ENCODE measurements around the gene KLF5. TPM values are rescaled to one million over a fixed set of nuclear protein-coding genes. Genes with fewer than 3 reads are reported as not detected.

Gene KLF5
- total and polyA plus RNA-seq, 2 of the 4 experiments (the other 2 are of a cell fraction) = 5.4 to 8.8 TPM

DNA sequence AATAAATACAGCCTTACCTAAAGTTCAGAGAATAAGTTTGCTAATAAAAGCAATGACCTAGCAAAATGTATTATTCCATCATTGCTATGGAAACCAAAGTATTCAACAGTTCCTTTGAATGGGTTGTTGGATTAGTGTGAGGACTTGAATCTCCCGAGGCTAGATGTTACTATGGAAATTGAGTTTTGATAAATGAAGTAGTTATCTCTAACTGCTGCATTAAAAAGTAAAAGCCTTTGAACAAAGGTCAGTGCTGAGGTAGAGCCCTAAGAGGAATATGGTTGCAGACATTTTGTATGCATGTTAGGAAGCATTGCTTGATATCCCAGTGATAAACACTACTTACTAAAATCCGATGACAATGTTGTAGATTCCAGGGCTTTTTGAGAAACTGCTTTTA lies 6.2 kb downstream of the KLF5 start:
- H3K14ac ChIP-seq (replicated peaks; ENCODE audit: low read depth, low read length) = no peak overlapping the region
- no peaks in the 10 kb centered on the region for H3K9me3 ChIP-seq (ENCODE audit: control insufficient read depth, insufficient read depth, low read length)
- H3K23ac ChIP-seq (ENCODE audit: low read depth, low read length) = no peak overlapping the region
- ChIA-PET CTCF (no interaction called here), POLR2A (ENCODE audit: unreplicated experiment) (no interaction called here)
- H4K20me1 ChIP-seq (ENCODE audit: insufficient read depth, low read length) = no peaks in the 10 kb centered on the region
- in situ Hi-C loops (cut with MboI; ENCODE audit: low sequenced_read_pairs) (no loop called here), dilution Hi-C loops (cut with HindIII; ENCODE audit: low sequenced_read_pairs, unreplicated experiment) (no loop called here), intact Hi-C loops (cut with micrococcal nuclease) (no loop called here)
- H3K79me1 ChIP-seq (ENCODE audit: low read depth in 1 of 2, low read length in 2 of 2) = peaks cover 18 to 27% of the 10 kb centered on the region in 2 experiments
- H4K5ac ChIP-seq (ENCODE audit: low read depth, low read length) = no peak overlapping the region
- H3K4ac ChIP-seq (ENCODE audit: low read depth, low read length) = no peak overlapping the region
- no peak overlapping the region for H2BK15ac ChIP-seq (ENCODE audit: low read depth, low read length)
- H2AK9ac ChIP-seq (replicated peaks; ENCODE audit: low read depth, low read length, poor library complexity) = no peak overlapping the region
- H3K9me1 ChIP-seq (ENCODE audit: insufficient read depth, low read length) = no peaks in the 10 kb centered on the region
- no peak overlapping the region for H2AFZ ChIP-seq (replicated peaks; ENCODE audit: low read length, poor library complexity)
- H2AK5ac ChIP-seq (ENCODE audit: low read depth, low read length) = no peak overlapping the region
- TF ChIP-seq RCOR1 (IDR thresholded peaks at IDR 0.05; ENCODE audit: insufficient replicate concordance, low read length) (no peak), CTCF (conservative IDR thresholded peaks at IDR 0.05; ENCODE audit: low read depth, low read length) (no peak), RFX5 (IDR thresholded peaks at IDR 0.05; ENCODE audit: low read depth, low read length) (no peak), POLR2A (IDR thresholded peaks at IDR 0.05; ENCODE audit: low read depth, low read length) (no peak), FOS (IDR thresholded peaks at IDR 0.05; ENCODE audit: low read depth, low read length) (no peak), RAD21 (IDR thresholded peaks at IDR 0.05; ENCODE audit: low read length) (no peak), SMC3 (IDR thresholded peaks at IDR 0.05; ENCODE audit: low read depth, low read length) (no peak), MAZ (IDR thresholded peaks at IDR 0.05; ENCODE audit: borderline replicate concordance, low read depth, low read length) (no peak), CHD1 (IDR thresholded peaks at IDR 0.05; ENCODE audit: low read depth, low read length) (no peak), ELK1 (IDR thresholded peaks at IDR 0.05; ENCODE audit: borderline replicate concordance, low read depth, low read length) (no peak), CEBPB (IDR thresholded peaks at IDR 0.05; ENCODE audit: low read depth, low read length) (no peak), MXI1 (IDR thresholded peaks at IDR 0.05; ENCODE audit: borderline replicate concordance, low read depth, low read length) (no peak)
- TF ChIP-seq, protein P1, sequence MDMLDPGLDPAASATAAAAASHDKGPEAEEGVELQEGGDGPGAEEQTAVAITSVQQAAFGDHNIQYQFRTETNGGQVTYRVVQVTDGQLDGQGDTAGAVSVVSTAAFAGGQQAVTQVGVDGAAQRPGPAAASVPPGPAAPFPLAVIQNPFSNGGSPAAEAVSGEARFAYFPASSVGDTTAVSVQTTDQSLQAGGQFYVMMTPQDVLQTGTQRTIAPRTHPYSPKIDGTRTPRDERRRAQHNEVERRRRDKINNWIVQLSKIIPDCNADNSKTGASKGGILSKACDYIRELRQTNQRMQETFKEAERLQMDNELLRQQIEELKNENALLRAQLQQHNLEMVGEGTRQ (IDR thresholded peaks at IDR 0.05; ENCODE audit: low read depth, low read length) = no peak
- no peak overlapping the region for H3K27ac ChIP-seq (ENCODE audit: insufficient read depth, low read length)
- H4K91ac ChIP-seq (ENCODE audit: insufficient read depth, low read depth, low read length) = no peak overlapping the region
- ATAC-seq (ENCODE audit: low read depth) = no peak
- BruUV-seq (replicated peaks) = no TSS peak
- no peak overlapping the region for H3K56ac ChIP-seq (ENCODE audit: extremely low read depth, insufficient read depth, low read length)
- no peak overlapping the region for H4K8ac ChIP-seq (ENCODE audit: low read depth in 2 of 2, low read length in 2 of 2)
- no peak overlapping the region for H2BK5ac ChIP-seq (ENCODE audit: low read depth, low read length, poor library complexity, severe bottlenecking)
- no peak overlapping the region for H2BK120ac ChIP-seq (ENCODE audit: low read depth, low read length)
- no peak overlapping the region for H3K4me2 ChIP-seq (ENCODE audit: low read depth, low read length)
- H3K36me3 ChIP-seq (ENCODE audit: control insufficient read depth, insufficient read depth, low read length) = peaks cover 5% of the 10 kb centered on the region
- peaks cover 5% of the 10 kb centered on the region for H3K4me1 ChIP-seq (ENCODE audit: control insufficient read depth, insufficient read depth, low read length)
- no peaks in the 10 kb centered on the region for H3K27me3 ChIP-seq (ENCODE audit: control insufficient read depth, insufficient read depth, low read length)
- no peak overlapping the region for H2BK20ac ChIP-seq (ENCODE audit: low read depth, low read length)
- no peak overlapping the region for H3K4me3 ChIP-seq (ENCODE audit: insufficient read depth, low read depth, low read length)
- H3K9ac ChIP-seq (ENCODE audit: low read depth, low read length) = no peak overlapping the region
- H3K18ac ChIP-seq (ENCODE audit: low read depth, low read length) = no peak overlapping the region
- DNase-seq = no peak
- no CpG with 5 or more reads among the region's 2 CpGs for WGBS, 2 experiments (ENCODE audit: extremely low coverage in 2 of 2, insufficient read length in 1 of 2)
